Astrocyte (in vitro differentiated cells and primary cell): ENCODE data around the gene GINS2. TPM values are rescaled to one million over a fixed set of nuclear protein-coding genes. Genes with fewer than 3 reads are reported as not detected.

Source experiments
- DNase-seq: peaks from one replicate; pipeline ENCODE4 v3.0.0-alpha.2; 2010; ENCODE audit warnings: low read depth
- FAIRE-seq: peaks from 2 replicates; lab custom pipeline; 2011; peaks lifted over from hg19 to GRCh38; lab: Jason Lieb, UNC
- H2AFZ ChIP-seq: 2 replicates; pipeline ENCODE4 v1.6.0; 2012; ENCODE audit warnings: low read depth, low read length, inconsistent platforms
- H3K27ac ChIP-seq: 2 replicates; pipeline ENCODE4 v1.5.1; 2011; ENCODE audit warnings: low read depth, low read length, inconsistent platforms
- H3K27me3 ChIP-seq: 2 replicates; pipeline ENCODE4 v1.6.0; 2011; ENCODE audit warnings: low read length, inconsistent platforms; ENCODE audit not compliant: insufficient read depth
- H3K36me3 ChIP-seq: 2 replicates; pipeline ENCODE4 v1.5.1; 2011; ENCODE audit warnings: low read length, inconsistent platforms; ENCODE audit not compliant: insufficient read depth
- H3K4me1 ChIP-seq: 2 replicates; pipeline ENCODE4 v1.5.1; 2011; ENCODE audit warnings: low read length, inconsistent platforms; ENCODE audit not compliant: insufficient read depth
- H3K4me2 ChIP-seq: 2 replicates; pipeline ENCODE4 v1.6.0; 2012; ENCODE audit warnings: low read length, inconsistent platforms
- H3K4me3 ChIP-seq: 2 replicates; pipeline ENCODE4 v1.5.1; 2011; ENCODE audit warnings: low read depth, mild to moderate bottlenecking, low read length, inconsistent platforms; ENCODE audit not compliant: insufficient read depth
- H3K79me2 ChIP-seq: 2 replicates; pipeline ENCODE4 v1.6.0; 2012; ENCODE audit warnings: mild to moderate bottlenecking, low read length, inconsistent platforms; ENCODE audit not compliant: insufficient read depth
- H3K9ac ChIP-seq: 2 replicates; pipeline ENCODE4 v1.6.0; 2012; ENCODE audit warnings: mild to moderate bottlenecking, low read length, inconsistent platforms
- H3K9me3 ChIP-seq: 2 replicates; pipeline ENCODE4 v1.5.1; 2012; ENCODE audit warnings: low read depth, mild to moderate bottlenecking, low read length, inconsistent platforms; ENCODE audit not compliant: insufficient read depth
- H4K20me1 ChIP-seq: 2 replicates; pipeline ENCODE4 v1.6.0; 2012; ENCODE audit warnings: low read length, inconsistent platforms; ENCODE audit not compliant: insufficient read depth
- H3K27ac Mint-ChIP-seq: one replicate; pipeline ENCODE4 v1.8.0; 2021; ENCODE audit warnings: mild to moderate bottlenecking, mixed read lengths; ENCODE audit not compliant: unreplicated experiment
- H3K27me3 Mint-ChIP-seq: one replicate; pipeline ENCODE4 v1.8.0; 2021; ENCODE audit warnings: low read depth, mixed read lengths; ENCODE audit not compliant: unreplicated experiment
- H3K36me3 Mint-ChIP-seq: one replicate; pipeline ENCODE4 v1.8.0; 2021; ENCODE audit warnings: low read depth, mixed read lengths; ENCODE audit not compliant: unreplicated experiment
- H3K4me1 Mint-ChIP-seq: one replicate; pipeline ENCODE4 v1.8.0; 2021; ENCODE audit warnings: low read depth, mixed read lengths; ENCODE audit not compliant: unreplicated experiment
- H3K4me3 Mint-ChIP-seq: one replicate; pipeline ENCODE4 v1.8.0; 2021; ENCODE audit warnings: mild to moderate bottlenecking, moderate library complexity, mixed read lengths; ENCODE audit not compliant: unreplicated experiment
- H3K9me3 Mint-ChIP-seq: one replicate; pipeline ENCODE4 v1.8.0; 2021; ENCODE audit warnings: mild to moderate bottlenecking, mixed read lengths; ENCODE audit not compliant: unreplicated experiment
- EZH2 ChIP-seq: IDR thresholded peaks from 2 replicates; pipeline ENCODE4 v1.6.1; 2012; ENCODE audit warnings: mild to moderate bottlenecking, low read length, inconsistent platforms; ENCODE audit not compliant: insufficient read depth
- total RNA-seq: library from RNA; stranded (reverse); gene quantifications from 2 replicates; pipeline ENCODE4 v1.2.1, GENCODE V29; 2021
- TF ChIP-seq, protein P1 (sequence below): IDR thresholded peaks from 2 replicates; pipeline ENCODE4 v1.5.1; 2011; ENCODE audit warnings: low read depth, mild to moderate bottlenecking, inconsistent platforms, low read length, moderate library complexity; ENCODE audit not compliant: insufficient read depth

GINS2 gene
- total RNA-seq, 1 donor from 2014 or later: 3.4 TPM

- Histone ChIP-seq H3K4me3 (no peak overlapping the region), H3K79me2 (no peaks in the 10 kb centered on the region), H3K4me2 (no peak overlapping the region), H3K27me3 (no peaks in the 10 kb centered on the region), H2AFZ (no peak overlapping the region), H3K27ac (no peak overlapping the region), H3K4me1 (no peaks in the 10 kb centered on the region), H4K20me1 (peaks cover 28% of the 10 kb centered on the region), H3K9me3 (no peaks in the 10 kb centered on the region), H3K9ac (no peak overlapping the region), H3K36me3 (peaks cover 11% of the 10 kb centered on the region)
- peaks cover 36% of the 10 kb centered on the region for H3K36me3 Mint-ChIP-seq
- H3K9me3 Mint-ChIP-seq: no peaks in the 10 kb centered on the region
- no peak overlapping the region for H3K4me3 Mint-ChIP-seq
- H3K27me3 Mint-ChIP-seq: no peaks in the 10 kb centered on the region
- H3K27ac Mint-ChIP-seq: no peak overlapping the region
- peaks cover 5% of the 10 kb centered on the region for H3K4me1 Mint-ChIP-seq
- TF ChIP-seq EZH2: no peak
- TF ChIP-seq, protein P1, sequence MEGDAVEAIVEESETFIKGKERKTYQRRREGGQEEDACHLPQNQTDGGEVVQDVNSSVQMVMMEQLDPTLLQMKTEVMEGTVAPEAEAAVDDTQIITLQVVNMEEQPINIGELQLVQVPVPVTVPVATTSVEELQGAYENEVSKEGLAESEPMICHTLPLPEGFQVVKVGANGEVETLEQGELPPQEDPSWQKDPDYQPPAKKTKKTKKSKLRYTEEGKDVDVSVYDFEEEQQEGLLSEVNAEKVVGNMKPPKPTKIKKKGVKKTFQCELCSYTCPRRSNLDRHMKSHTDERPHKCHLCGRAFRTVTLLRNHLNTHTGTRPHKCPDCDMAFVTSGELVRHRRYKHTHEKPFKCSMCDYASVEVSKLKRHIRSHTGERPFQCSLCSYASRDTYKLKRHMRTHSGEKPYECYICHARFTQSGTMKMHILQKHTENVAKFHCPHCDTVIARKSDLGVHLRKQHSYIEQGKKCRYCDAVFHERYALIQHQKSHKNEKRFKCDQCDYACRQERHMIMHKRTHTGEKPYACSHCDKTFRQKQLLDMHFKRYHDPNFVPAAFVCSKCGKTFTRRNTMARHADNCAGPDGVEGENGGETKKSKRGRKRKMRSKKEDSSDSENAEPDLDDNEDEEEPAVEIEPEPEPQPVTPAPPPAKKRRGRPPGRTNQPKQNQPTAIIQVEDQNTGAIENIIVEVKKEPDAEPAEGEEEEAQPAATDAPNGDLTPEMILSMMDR: no peak
- no peak for DNase-seq
- no peak for FAIRE-seq
Measured at GRCh38 chr16:85665929-85666328, 22.8 kb downstream of the GINS2 start.

DNA sequence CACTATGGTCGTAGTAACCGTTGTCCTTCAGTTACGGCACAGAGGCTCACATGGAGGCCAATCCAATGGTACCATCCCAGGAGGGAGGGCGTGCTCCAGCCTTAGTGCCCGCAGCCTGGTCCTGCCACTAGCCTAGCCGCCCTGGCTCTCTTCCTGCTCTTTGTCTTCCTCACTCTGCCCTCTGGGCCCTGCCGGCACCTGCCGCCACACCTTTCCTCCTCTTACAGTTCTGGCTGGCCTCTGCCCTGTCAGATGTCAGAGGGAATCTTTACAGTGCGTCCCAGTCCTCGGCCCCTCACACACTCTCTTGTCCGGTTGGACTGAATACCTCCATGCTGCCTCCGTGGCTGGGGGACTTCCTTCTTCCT is 23.4 kb downstream of the GINS2 start:
- Mint-ChIP-seq H3K4me3 (no peak overlapping the region), H3K4me1 (peaks cover 5% of the 10 kb centered on the region), H3K27me3 (no peaks in the 10 kb centered on the region), H3K36me3 (peaks cover 36% of the 10 kb centered on the region), H3K27ac (no peak overlapping the region), H3K9me3 (no peaks in the 10 kb centered on the region)
- Histone ChIP-seq H3K4me1 (no peaks in the 10 kb centered on the region), H3K4me2 (no peak overlapping the region), H3K79me2 (no peaks in the 10 kb centered on the region), H3K9ac (no peak overlapping the region), H3K27ac (no peak overlapping the region), H3K9me3 (no peaks in the 10 kb centered on the region), H3K4me3 (no peak overlapping the region), H4K20me1 (peaks cover 28% of the 10 kb centered on the region), H3K27me3 (no peaks in the 10 kb centered on the region), H2AFZ (no peak overlapping the region), H3K36me3 (peaks cover 9% of the 10 kb centered on the region)
- FAIRE-seq (no peak), DNase-seq (no peak)
- TF ChIP-seq, protein P1: no peak
- TF ChIP-seq EZH2: no peak

- H3K4me1 ChIP-seq: no peaks in the 10 kb centered on the region
- Mint-ChIP-seq H3K27me3 (no peaks in the 10 kb centered on the region), H3K9me3 (no peaks in the 10 kb centered on the region), H3K4me1 (peaks cover 5% of the 10 kb centered on the region), H3K27ac (no peak overlapping the region), H3K36me3 (peaks cover 36% of the 10 kb centered on the region), H3K4me3 (no peak overlapping the region)
- no peak overlapping the region for H3K27ac ChIP-seq
- H3K27me3 ChIP-seq: no peaks in the 10 kb centered on the region
- TF ChIP-seq, protein P1: no peak
- no peak for TF ChIP-seq EZH2
- H2AFZ ChIP-seq: no peak overlapping the region
- H3K9me3 ChIP-seq: no peaks in the 10 kb centered on the region
- FAIRE-seq: no peak
- H3K36me3 ChIP-seq: peaks cover 8% of the 10 kb centered on the region
- no peak overlapping the region for H3K4me3 ChIP-seq
- peaks cover 32% of the 10 kb centered on the region for H4K20me1 ChIP-seq
- H3K9ac ChIP-seq: no peak overlapping the region
- no peak for DNase-seq
- H3K79me2 ChIP-seq: no peaks in the 10 kb centered on the region
- no peak overlapping the region for H3K4me2 ChIP-seq
Measured at GRCh38 chr16:85664580-85665372, 24.0 kb downstream of the GINS2 start.
